HS-27A (cell line): ENCODE data around the gene XRCC2.

Experiments
- DNase-seq: peaks from one replicate; pipeline ENCODE4 v3.0.0-alpha.2; 2012; ENCODE audit warnings: low read depth, missing footprints

XRCC2 gene

GRCh38 chr7:152615031-152615741 lies 60.8 kb downstream of the XRCC2 start:
- no peak for DNase-seq

- no peak for DNase-seq
Observed at GRCh38 chr7:152608656-152609055, 67.3 kb downstream of the XRCC2 start.

GRCh38 chr7:152608208-152608607 lies 67.7 kb downstream of the XRCC2 start:
- DNase-seq: no peak

GRCh38 chr7:152607007-152607406 lies 68.9 kb downstream of the XRCC2 start:
- DNase-seq: no peak

GRCh38 chr7:152602962-152603361 lies 73.0 kb downstream of the XRCC2 start:
- no peak for DNase-seq

- no peak for DNase-seq
Observed at GRCh38 chr7:152601305-152601798, 74.6 kb downstream of the XRCC2 start.

- no peak for DNase-seq
Observed at GRCh38 chr7:152600266-152600665, 75.7 kb downstream of the XRCC2 start.

- DNase-seq: no peak
Observed at GRCh38 chr7:152597507-152597906, 78.4 kb downstream of the XRCC2 start.

GRCh38 chr7:152596824-152597223 lies 79.1 kb downstream of the XRCC2 start:
- DNase-seq: no peak
